NCI-H1048 (cell line): ENCODE measurements around the gene TRAF7.

ENCODE experiments used
- DNase-seq: peaks from one replicate; lab custom pipeline; 2025; lab: John Stamatoyannopoulos, UW

Gene TRAF7

GRCh38 chr16:2216330-2216729 is 60.7 kb downstream of the TRAF7 start:
- no peak for DNase-seq

GRCh38 chr16:2223221-2223941 is 67.8 kb downstream of the TRAF7 start, which contains the start of gene E4F1:
TSS of gene E4F1 (plus strand) at chr16:2223591. CDS start at chr16:2223614, 23 bp downstream.
- DNase-seq: peak; percentile 81

- DNase-seq: no peak
Measured at GRCh38 chr16:2223942-2224486, 68.4 kb downstream of the TRAF7 start.

GRCh38 chr16:2226245-2226793 is 70.7 kb downstream of the TRAF7 start:
- DNase-seq: no peak

GRCh38 chr16:2226918-2227317 is 71.3 kb downstream of the TRAF7 start:
- no peak for DNase-seq
